LNCaP clone FGC (cell line): ENCODE measurements around the gene GNB1.

Experiments
- DNase-seq: peaks from one replicate; pipeline ENCODE4 v3.0.0-alpha.2; 2011; ENCODE audit warnings: low read depth
- H3K4me3 ChIP-seq: 2 replicates; pipeline ENCODE4 v1.5.1; 2011; ENCODE audit warnings: mild to moderate bottlenecking, low read depth, low read length, control low read depth
- TF ChIP-seq, protein P1 (sequence below): IDR thresholded peaks from 2 replicates; pipeline ENCODE4 v1.5.1; 2012; ENCODE audit warnings: mild to moderate bottlenecking; ENCODE audit not compliant: control insufficient read depth, insufficient read depth; ENCODE audit errors: extremely low read depth

GNB1 gene

DNA sequence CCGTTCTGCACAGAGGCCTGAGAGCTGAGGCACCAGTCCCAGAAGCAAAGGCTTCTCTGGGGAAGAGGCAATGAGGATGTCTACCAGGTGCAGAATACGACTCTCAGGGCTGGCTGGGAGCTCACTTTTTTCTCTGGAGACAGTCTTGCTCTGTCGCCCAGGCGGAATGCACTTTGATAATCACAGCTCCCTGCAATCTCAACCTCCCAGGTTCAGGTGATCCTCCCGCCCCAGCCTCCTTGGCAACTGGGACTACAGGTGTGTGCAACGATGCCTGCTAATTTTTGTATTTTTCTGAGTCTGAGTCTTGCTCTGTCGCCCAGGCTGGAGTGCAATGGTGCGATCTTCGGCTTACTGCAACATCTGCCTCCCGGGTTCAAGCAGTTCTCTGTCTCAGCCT is 130.2 kb downstream of the GNB1 start:
- TF ChIP-seq, protein P1, sequence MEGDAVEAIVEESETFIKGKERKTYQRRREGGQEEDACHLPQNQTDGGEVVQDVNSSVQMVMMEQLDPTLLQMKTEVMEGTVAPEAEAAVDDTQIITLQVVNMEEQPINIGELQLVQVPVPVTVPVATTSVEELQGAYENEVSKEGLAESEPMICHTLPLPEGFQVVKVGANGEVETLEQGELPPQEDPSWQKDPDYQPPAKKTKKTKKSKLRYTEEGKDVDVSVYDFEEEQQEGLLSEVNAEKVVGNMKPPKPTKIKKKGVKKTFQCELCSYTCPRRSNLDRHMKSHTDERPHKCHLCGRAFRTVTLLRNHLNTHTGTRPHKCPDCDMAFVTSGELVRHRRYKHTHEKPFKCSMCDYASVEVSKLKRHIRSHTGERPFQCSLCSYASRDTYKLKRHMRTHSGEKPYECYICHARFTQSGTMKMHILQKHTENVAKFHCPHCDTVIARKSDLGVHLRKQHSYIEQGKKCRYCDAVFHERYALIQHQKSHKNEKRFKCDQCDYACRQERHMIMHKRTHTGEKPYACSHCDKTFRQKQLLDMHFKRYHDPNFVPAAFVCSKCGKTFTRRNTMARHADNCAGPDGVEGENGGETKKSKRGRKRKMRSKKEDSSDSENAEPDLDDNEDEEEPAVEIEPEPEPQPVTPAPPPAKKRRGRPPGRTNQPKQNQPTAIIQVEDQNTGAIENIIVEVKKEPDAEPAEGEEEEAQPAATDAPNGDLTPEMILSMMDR, result no peak
- no peak for DNase-seq
- H3K4me3 ChIP-seq, result no peak overlapping the region

DNA sequence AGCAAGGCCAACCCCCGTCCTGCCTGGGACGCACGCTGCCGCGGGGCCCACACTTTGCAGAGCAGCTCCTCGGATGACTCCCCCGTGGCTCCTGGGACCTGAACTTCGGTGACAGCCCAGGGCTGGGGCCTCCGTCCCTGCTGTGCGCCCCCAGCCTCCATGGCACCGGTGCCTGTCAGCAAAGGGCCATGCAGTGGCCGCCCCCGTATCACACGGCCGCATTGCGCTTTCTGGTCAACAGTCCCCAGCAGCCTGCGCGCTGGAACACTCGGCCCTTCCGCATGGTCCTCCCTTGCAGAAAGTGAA is 130.6 kb downstream of the GNB1 start:
- DNase-seq, result no peak
- no peak overlapping the region for H3K4me3 ChIP-seq
- TF ChIP-seq, protein P1, result no peak

DNA sequence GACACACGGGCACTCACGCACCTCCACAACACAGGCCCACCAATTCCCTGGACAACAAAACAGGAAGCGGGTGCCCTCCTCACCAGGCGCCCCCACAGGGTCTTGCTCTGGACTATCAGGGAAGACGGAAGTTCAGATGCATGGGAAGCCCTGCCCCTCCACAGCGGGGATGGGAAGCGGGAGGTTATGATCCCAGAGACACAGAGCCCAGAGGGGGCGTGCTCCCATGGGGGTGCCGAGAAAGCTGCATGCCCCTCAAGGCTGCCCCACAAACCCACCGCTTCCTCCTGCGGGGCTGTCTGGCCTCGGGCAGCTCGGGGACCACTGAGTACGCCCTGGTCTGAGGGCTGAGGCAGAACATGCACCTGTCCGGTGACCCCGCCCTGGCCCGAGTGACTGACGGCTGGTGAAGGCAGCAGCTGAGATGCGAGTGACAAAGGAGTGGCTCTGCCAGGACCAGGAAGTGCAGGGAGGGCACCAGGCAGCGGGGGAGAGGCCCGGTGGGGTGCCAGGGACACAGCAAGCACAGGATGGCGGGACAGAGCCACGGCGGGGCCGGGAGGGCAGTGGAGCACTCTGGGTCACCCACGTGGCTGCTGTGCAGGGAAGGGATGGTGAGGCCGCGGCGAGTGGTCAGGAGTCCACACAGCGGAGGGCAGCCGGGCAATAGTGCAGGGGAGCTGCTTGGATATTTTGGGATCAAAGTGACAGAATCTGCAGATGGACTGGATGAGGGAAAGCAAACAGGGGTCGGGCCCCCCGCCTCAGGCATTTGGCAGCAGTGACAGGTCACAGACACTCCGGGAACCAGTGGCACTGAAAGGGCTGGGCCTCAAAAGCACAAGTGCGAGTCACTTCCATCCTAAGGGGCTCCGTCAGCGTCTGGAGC is 131.2 kb downstream of the GNB1 start:
- no peak for DNase-seq
- TF ChIP-seq, protein P1, result no peak

DNA sequence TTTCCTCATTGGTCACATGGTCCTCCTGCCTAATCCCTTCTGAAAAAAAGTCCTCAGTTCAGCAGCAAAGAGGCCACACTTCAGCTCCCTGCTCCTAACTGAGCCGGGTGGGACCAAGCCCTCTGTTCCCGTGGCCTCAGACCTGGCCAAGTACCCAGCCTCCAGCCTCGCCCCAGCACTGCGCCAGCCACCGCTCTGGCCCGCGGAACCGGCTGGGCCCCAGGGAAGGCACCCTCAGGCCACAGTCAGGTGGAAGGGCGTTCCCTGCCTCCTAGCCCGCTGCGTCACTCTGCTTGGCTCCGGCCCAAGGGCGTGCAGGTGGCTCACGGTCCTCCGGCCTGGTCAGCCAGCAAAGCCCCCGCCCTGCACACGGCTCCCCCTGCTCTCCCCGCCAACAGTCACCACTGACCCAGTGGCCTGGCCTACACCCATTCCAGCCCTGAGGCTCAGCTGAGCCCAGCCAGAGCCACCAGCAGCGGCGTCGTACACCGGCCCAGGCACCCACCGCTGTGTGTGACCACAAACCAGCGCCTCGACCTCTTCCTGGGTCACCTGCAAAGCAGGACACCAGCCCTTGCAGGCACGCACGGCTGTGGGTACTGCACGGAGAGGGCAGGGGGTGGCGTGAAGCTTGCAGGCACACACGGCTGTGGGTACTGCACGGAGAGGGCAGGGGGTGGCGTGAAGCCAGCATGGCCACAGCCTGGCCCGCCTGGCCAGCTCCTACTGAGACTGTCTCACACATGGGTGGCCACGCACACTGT is 132.0 kb downstream of the GNB1 start:
- peak overlapping the region; percentile 40 for H3K4me3 ChIP-seq
- TF ChIP-seq, protein P1, result no peak
- peak; percentile 89 for DNase-seq

More for the DNA sequence above, 131.2 kb downstream of the GNB1 start:
- peak overlapping the region; percentile 33 for H3K4me3 ChIP-seq

DNA sequence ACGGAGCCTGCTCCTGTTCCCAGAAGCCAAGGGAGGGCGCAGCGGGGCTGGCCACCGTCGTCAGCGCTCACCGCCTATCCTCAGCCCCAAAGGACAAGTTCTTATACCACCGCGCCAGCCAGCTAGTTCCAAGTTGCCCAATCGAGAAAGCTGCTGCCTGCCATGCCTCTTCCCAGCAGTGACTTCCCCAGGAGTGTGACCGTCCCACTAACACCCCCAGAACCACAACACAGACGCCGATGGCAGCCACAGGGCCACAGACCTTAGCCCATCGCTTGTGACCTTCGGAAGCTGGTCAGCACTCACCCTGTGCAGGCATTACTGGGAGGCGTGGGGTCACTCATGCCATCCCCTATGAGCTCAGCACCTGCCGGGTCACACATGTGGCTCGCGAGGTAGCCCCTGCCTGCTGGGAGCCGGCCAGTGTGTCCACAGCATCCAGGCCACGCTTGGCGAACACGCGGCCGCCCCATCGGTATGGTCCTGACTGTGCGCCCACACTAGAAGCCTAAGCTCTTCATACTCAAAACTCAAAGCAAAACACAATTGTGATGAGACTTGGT is 132.7 kb downstream of the GNB1 start:
- DNase-seq, result no peak
- TF ChIP-seq, protein P1, result no peak
- peak overlapping the region; percentile 40 for H3K4me3 ChIP-seq

DNA sequence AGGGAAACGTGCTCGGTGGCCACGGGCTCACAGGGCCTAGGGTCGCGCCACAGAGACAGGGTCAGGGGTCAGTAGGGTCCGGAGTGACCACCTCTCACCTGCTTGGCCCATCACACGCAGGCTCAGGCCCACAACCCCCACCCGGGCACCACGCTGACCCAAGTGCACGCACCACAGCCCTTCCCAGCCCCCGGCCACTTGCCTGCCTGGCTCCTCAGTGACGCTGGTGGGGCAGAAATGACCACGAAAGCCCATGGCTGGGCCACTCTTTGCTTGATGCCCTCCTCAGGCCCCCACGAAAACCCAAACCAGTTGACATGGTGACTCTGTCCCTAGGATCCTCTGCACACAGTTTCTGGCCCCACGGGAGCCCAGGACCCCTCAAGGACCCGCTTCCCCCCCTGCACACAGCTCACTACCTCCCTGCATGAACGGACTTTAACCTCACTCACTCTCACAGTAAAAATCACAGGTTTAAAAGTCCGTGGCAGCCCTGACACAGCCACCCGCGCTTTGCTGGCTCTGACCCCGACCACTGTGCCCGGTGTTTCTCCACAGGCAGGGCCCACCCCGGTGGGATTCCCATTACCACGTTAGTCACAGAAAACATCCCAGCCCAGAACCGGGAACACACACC is 133.3 kb downstream of the GNB1 start:
- H3K4me3 ChIP-seq, result peak overlapping the region; percentile 40
- DNase-seq, result no peak
- TF ChIP-seq, protein P1, result no peak
